Endothelial cell of umbilical vein (primary cell): ENCODE measurements around the gene OR7C2. TPM values are rescaled to one million over a fixed set of nuclear protein-coding genes. Genes with fewer than 3 reads are reported as not detected.

ENCODE experiments used
- polyA plus RNA-seq, 4 experiments: library from polyadenylated mRNA; depleted of rRNA in 3 of 4; stranded (reverse) in 3 of 4; unstranded in 1 of 4; fragments of >200 nt; gene quantifications; 2 replicates each; pipeline versions ENCODE4 v1.2.1 to v1.2.3, GENCODE V29; 2011 to 2012; ENCODE audit warnings: missing spikeins in 1 of 4
- total RNA-seq: library from RNA; stranded (reverse); gene quantifications from 2 replicates; pipeline ENCODE4 v1.2.3, GENCODE V29; 2021

Gene OR7C2
- total and polyA plus RNA-seq, 2 donors (not counting 3 experiments of a cell fraction or from before 2014, with no cell fraction given), result not detected

Other genes with a start within 250 kb of the OR7C2 start
- not detected in 2 replicates for gene ADGRE2, start 162.9 kb upstream of the OR7C2 start, total RNA-seq
- gene ADGRE2, start 162.9 kb upstream of the OR7C2 start, polyA plus RNA-seq, result not detected in 2 replicates
- not detected in 2 replicates for gene OR7A5, start 106.3 kb upstream of the OR7C2 start, total RNA-seq
- gene OR7A5, start 106.3 kb upstream of the OR7C2 start, polyA plus RNA-seq, result not detected in 2 replicates
- not detected in 2 replicates for gene OR7C1, start 106.3 kb upstream of the OR7C2 start, total RNA-seq
- gene OR7C1, start 106.3 kb upstream of the OR7C2 start, polyA plus RNA-seq, result not detected in 2 replicates
- not detected in 2 replicates for gene OR7A10, start 92.6 kb upstream of the OR7C2 start, total RNA-seq
- not detected in 2 replicates for gene OR7A10, start 92.6 kb upstream of the OR7C2 start, polyA plus RNA-seq
- gene OR7A17, start 55.4 kb upstream of the OR7C2 start, total RNA-seq, result not detected in 2 replicates
- gene OR7A17, start 55.4 kb upstream of the OR7C2 start, polyA plus RNA-seq, result not detected in 2 replicates
- not detected in 2 replicates for gene SLC1A6, start 38.4 kb downstream of the OR7C2 start, total RNA-seq
- gene SLC1A6, start 38.4 kb downstream of the OR7C2 start, polyA plus RNA-seq, result not detected in 2 replicates
- gene CASP14, start 108.0 kb downstream of the OR7C2 start, total RNA-seq, result not detected in 2 replicates
- gene CASP14, start 108.0 kb downstream of the OR7C2 start, polyA plus RNA-seq, result not detected in 2 replicates
- gene OR1I1, start 140.7 kb downstream of the OR7C2 start, total RNA-seq, result not detected in 2 replicates
- not detected in 2 replicates for gene OR1I1, start 140.7 kb downstream of the OR7C2 start, polyA plus RNA-seq
- gene SYDE1, start 165.9 kb downstream of the OR7C2 start, total RNA-seq, result 35.3 and 38.2 TPM in 2 replicates
- gene SYDE1, start 165.9 kb downstream of the OR7C2 start, polyA plus RNA-seq, result 33.1 and 40.1 TPM in 2 replicates